Esophagus squamous epithelium (tissue), 5 donors: ENCODE results near the gene ZNF189. TPM values are rescaled to one million over a fixed set of nuclear protein-coding genes. Genes with fewer than 3 reads are reported as not detected.

ENCODE experiments used
- DNase-seq: peaks from one replicate; lab custom pipeline; 2025; lab: John Stamatoyannopoulos, UW
- H3K27ac ChIP-seq, 4 donors: fragments of 200-600 bp; sonication (generic); one replicate each; pipeline ENCODE4 v1.5.1; 2016 to 2019; ENCODE audit warnings: mild to moderate bottlenecking in 1 of 4
- H3K27me3 ChIP-seq, 4 donors: fragments of 200-600 bp; sonication (generic); 1 replicate in 3 of 4; 2 replicates in 1 of 4; pipeline versions ENCODE4 v1.5.1 to v1.6.0; 2017 to 2021; ENCODE audit warnings: antibody characterized with exemption in 1 of 4
- H3K36me3 ChIP-seq, 3 donors: fragments of 200-600 bp; sonication (generic); one replicate each; pipeline ENCODE4 v1.5.1; 2016 to 2019
- H3K4me1 ChIP-seq, 3 donors: fragments of 200-600 bp; sonication (generic); one replicate each; pipeline ENCODE4 v1.5.1; 2017 to 2019
- H3K4me3 ChIP-seq, 4 donors: fragments of 200-600 bp; sonication (generic); 1 replicate in 3 of 4; 2 replicates in 1 of 4; pipeline ENCODE4 v1.5.1; 2016 to 2019; ENCODE audit warnings: mild to moderate bottlenecking in 2 of 4, moderate library complexity in 1 of 4
- H3K9me3 ChIP-seq, 3 donors: fragments of 200-600 bp; sonication (generic); one replicate each; pipeline ENCODE4 v1.5.1; 2016 to 2019
- POLR2A ChIP-seq, 4 donors: fragments of 450-650 bp; IDR thresholded peaks; one replicate each; pipeline ENCODE4 v1.6.1; 2017; ENCODE audit warnings: antibody characterized with exemption in 4 of 4, mild to moderate bottlenecking in 4 of 4, moderate library complexity in 3 of 4
- WGBS, 2 donors: methylation state at CpG; one replicate each; pipeline ENCODE4 v1.1.5; 2018; 5-methylcytosine and 5-hydroxymethylcytosine counted together
- intact Hi-C: fragments of 100-400 bp; cut with DNase I; formaldehyde crosslinking; loops from one replicate; pipeline ENCODE4 v1.15.0; 2022
- total RNA-seq, 4 donors: library from RNA; depleted of rRNA; stranded (reverse); fragments of >200 nt; gene quantifications; one replicate each; pipeline ENCODE4 v1.1.0, GENCODE V29; 2016
- TF ChIP-seq, protein P1 (sequence below), 6 experiments: fragments of 450-650 bp in 4 of 6; fragments of 200-600 bp in 2 of 6; sonication (generic) in 2 of 6; IDR thresholded peaks; one replicate each; pipeline ENCODE4 v1.5.1; 2016 to 2019; ENCODE audit warnings: antibody characterized with exemption in 6 of 6, mild to moderate bottlenecking in 4 of 6, moderate library complexity in 4 of 6
- donor health status: DM: yes; HTN: yes; CAD: no.

The ZNF189 gene
- total RNA-seq, 4 donors from 2014 or later: 5.0 to 14.7 (median 6.6) TPM

DNA sequence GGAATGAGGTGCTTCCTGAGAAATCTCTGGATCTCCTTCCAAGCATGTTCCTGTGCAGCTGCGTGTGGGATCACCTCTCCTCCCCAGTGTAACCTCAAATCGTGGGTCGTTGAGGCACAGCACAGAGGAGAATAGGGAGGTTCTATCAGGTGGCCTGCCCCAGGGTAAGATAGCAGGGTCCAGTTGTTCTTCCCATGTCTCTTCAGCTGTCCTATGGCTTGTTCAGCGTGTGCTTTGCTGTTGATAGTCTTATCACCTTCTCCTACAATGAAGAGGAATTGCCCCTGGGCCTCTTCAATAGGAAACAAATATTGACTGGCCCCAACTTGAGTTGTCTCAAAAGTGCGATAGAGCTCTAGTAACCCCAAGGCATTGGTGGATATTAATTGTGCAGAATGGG lies 36.2 kb upstream of the ZNF189 start:
- Histone ChIP-seq H3K27ac (no peak overlapping the region), H3K4me3 (no peak overlapping the region), H3K9me3 (no peaks in the 10 kb centered on the region), H3K4me1 (no peaks in the 10 kb centered on the region), H3K36me3 (no peaks in the 10 kb centered on the region), H3K27me3 (no peaks in the 10 kb centered on the region)
- WGBS, 2 donors: 81 to 88% methylated on average over 2 to 5 of the region's 5 CpGs
- TF ChIP-seq, protein P1, sequence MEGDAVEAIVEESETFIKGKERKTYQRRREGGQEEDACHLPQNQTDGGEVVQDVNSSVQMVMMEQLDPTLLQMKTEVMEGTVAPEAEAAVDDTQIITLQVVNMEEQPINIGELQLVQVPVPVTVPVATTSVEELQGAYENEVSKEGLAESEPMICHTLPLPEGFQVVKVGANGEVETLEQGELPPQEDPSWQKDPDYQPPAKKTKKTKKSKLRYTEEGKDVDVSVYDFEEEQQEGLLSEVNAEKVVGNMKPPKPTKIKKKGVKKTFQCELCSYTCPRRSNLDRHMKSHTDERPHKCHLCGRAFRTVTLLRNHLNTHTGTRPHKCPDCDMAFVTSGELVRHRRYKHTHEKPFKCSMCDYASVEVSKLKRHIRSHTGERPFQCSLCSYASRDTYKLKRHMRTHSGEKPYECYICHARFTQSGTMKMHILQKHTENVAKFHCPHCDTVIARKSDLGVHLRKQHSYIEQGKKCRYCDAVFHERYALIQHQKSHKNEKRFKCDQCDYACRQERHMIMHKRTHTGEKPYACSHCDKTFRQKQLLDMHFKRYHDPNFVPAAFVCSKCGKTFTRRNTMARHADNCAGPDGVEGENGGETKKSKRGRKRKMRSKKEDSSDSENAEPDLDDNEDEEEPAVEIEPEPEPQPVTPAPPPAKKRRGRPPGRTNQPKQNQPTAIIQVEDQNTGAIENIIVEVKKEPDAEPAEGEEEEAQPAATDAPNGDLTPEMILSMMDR (IDR thresholded peaks at IDR 0.05): no peak
- no peak for TF ChIP-seq POLR2A (IDR thresholded peaks at IDR 0.05)
- no peak for DNase-seq
- intact Hi-C loops: no loop called here

DNA sequence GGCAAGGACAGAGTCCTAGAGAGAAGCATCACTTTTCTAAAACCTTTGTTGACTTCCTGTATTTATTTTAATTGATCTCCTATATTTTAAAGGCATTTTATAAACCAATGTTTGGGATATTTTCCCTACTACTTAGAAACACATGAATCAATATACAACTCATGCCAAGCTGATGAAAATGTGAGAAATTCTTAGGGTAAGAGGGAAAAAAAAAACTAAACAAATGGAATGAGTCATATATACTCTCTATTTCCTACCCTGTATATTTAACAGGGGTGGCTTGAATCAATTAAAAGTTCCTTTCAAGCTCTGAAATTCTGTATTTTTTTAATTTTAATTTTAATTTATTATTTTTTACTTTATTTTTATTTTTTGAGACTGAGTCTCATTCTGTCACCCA lies 33.5 kb upstream of the ZNF189 start:
- no peak for TF ChIP-seq POLR2A (IDR thresholded peaks at IDR 0.05)
- H3K4me1 ChIP-seq: no peaks in the 10 kb centered on the region
- no peaks in the 10 kb centered on the region for H3K9me3 ChIP-seq
- H3K4me3 ChIP-seq: no peak overlapping the region
- H3K27ac ChIP-seq: no peak overlapping the region
- no peak for DNase-seq
- H3K36me3 ChIP-seq: no peaks in the 10 kb centered on the region
- intact Hi-C loops: no loop called here
- H3K27me3 ChIP-seq: no peaks in the 10 kb centered on the region

DNA sequence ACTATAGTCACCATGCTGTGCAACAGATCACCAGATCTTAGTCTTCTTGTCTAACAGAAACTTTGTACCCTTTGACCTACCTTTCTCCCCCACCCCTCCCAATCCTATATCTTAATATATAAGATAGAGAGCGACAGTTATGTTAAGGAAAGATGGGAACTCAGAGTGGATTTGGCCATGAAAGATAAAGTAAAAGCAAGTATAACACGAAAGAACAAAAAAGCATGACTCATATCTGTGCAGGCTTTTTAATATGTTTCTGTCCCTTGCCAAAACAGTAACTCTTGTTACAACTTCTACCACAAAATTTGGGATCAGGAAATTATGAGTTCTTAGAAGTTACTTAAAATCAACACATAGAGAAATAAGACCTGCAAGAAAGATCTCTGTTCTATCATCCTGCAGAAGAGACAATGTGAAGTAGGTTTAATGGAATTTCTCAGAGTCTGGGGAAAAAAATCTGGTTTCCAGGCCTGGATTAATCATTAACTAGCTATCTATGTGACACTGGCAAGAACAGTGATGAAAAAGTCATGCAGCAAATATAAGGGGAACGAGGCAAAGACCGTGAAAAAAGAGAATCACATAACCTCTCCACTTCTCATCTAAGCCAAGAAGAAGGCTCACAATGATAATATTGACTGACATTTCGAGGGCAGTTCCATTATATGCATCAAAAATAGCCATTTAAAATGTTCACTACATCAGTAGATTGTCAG lies 32.5 kb upstream of the ZNF189 start:
- Histone ChIP-seq H3K9me3 (no peaks in the 10 kb centered on the region), H3K4me1 (no peaks in the 10 kb centered on the region), H3K27me3 (no peaks in the 10 kb centered on the region), H3K27ac (no peak overlapping the region), H3K36me3 (no peaks in the 10 kb centered on the region), H3K4me3 (no peak overlapping the region)
- DNase-seq: no peak
- 39 to 55% methylated on average over 5 of the region's 5 CpGs for WGBS, 2 donors
- no peak for TF ChIP-seq POLR2A (IDR thresholded peaks at IDR 0.05)
- TF ChIP-seq, protein P1 (IDR thresholded peaks at IDR 0.05): no peak
- intact Hi-C loops: no loop called here

DNA sequence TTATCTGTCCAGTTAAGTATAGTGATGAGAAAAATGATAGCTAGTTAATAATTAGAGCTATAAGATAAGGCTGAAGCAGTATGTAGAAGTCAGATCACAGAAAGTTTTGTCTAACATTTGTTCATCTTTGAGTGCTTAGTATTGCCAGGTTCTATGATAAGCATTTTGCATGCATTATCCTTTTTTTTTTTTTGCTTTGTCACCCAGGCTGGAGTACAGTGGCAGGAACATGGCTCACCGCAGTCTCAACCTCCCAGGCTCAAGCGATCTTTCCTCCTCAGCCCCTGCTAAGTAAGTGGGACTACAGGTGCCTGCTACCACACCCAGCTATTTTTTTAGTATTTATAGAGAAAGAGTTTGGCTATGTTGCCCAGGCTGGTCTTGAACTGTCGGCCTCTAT lies 31.3 kb upstream of the ZNF189 start:
- Histone ChIP-seq H3K4me3 (no peak overlapping the region), H3K9me3 (no peaks in the 10 kb centered on the region), H3K4me1 (no peaks in the 10 kb centered on the region), H3K27ac (no peak overlapping the region), H3K36me3 (no peaks in the 10 kb centered on the region), H3K27me3 (no peaks in the 10 kb centered on the region)
- intact Hi-C loops: no loop called here
- 93 to 94% methylated on average over 3 of the region's 3 CpGs for WGBS, 2 donors
- DNase-seq: no peak
- TF ChIP-seq, protein P1 (IDR thresholded peaks at IDR 0.05): no peak
- TF ChIP-seq POLR2A (IDR thresholded peaks at IDR 0.05): no peak

DNA sequence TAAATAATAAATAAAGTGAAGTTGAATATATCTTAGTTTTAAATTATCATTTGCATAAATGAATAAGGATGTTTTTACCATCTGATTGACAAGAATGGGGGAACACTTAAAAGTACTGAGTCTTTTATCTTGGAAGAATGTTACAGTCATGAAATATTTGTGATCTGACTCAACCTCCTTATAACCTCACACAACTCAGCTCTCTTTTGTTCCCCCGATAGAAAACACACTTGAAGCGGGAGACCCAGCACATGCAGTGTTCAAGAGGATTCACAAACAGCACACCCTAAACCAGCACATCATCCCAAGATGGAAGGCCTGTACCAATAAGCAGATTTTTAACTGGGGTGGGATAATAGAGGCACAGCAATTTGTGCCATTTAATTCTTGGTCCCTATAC lies 29.4 kb upstream of the ZNF189 start:
- intact Hi-C loops: no loop called here
- H3K36me3 ChIP-seq: no peaks in the 10 kb centered on the region
- H3K27me3 ChIP-seq: no peaks in the 10 kb centered on the region
- TF ChIP-seq, protein P1 (IDR thresholded peaks at IDR 0.05): no peak
- TF ChIP-seq POLR2A (IDR thresholded peaks at IDR 0.05): no peak
- H3K9me3 ChIP-seq: no peaks in the 10 kb centered on the region
- H3K4me1 ChIP-seq: no peaks in the 10 kb centered on the region
- no peak for DNase-seq
- no peak overlapping the region for H3K27ac ChIP-seq
- 56 to 73% methylated on average over 2 of the region's 2 CpGs for WGBS, 2 donors
- H3K4me3 ChIP-seq: no peak overlapping the region
